Tibial nerve (tissue), 3 donors: ENCODE data around the gene FXYD5.

Experiments used
- POLR2A ChIP-seq, 2 donors: fragments of 450-650 bp; IDR thresholded peaks; one replicate each; pipeline ENCODE4 v1.6.1; 2017; ENCODE audit warnings: antibody characterized with exemption in 2 of 2, mild to moderate bottlenecking in 2 of 2, moderate library complexity in 2 of 2
- TF ChIP-seq, protein P1 (sequence below), 5 experiments: fragments of 200-600 bp in 3 of 5; fragments of 450-650 bp in 2 of 5; sonication (generic) in 3 of 5; IDR thresholded peaks; one replicate each; pipeline ENCODE4 v1.5.1; 2016 to 2019; ENCODE audit warnings: antibody characterized with exemption in 5 of 5, mild to moderate bottlenecking in 3 of 5, moderate library complexity in 2 of 5

DNA sequence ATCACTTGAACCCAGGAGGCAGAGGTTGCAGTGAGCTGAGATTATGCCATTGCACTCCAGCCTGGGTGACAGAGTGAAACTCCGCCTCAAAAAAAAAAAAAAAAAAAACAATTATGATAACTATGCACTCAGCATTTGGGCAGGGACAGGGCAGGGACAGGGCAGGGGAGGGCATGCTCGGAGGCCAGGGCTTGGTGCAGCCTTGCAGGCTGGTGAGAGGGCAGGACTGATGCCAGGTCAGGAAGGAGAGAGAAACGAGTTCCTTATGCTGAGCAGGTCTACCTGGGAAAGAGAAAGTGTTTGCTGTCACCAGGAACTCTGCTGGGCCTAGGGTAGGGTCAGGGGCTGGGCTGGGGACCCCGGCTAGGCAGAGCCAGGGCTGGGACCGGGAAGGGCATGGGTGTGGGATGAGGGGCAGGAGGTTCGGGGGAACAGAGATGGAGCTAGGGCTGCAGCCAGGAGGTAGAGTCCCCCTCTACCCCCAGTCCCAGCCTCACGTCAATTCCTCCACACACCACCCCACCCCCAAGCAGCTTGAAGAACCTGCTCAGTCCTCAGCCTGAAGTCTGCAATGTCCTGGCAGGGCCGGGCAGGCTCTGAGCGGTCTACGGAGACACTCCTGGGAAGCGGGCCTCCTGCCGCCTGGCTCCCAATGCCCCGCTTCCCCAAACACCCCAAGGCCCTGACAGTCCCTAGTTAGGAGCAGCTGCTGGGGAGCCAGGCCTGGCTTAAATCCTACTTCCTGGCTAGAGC, 36.1 kb upstream of the FXYD5 start:
- TF ChIP-seq, protein P1, sequence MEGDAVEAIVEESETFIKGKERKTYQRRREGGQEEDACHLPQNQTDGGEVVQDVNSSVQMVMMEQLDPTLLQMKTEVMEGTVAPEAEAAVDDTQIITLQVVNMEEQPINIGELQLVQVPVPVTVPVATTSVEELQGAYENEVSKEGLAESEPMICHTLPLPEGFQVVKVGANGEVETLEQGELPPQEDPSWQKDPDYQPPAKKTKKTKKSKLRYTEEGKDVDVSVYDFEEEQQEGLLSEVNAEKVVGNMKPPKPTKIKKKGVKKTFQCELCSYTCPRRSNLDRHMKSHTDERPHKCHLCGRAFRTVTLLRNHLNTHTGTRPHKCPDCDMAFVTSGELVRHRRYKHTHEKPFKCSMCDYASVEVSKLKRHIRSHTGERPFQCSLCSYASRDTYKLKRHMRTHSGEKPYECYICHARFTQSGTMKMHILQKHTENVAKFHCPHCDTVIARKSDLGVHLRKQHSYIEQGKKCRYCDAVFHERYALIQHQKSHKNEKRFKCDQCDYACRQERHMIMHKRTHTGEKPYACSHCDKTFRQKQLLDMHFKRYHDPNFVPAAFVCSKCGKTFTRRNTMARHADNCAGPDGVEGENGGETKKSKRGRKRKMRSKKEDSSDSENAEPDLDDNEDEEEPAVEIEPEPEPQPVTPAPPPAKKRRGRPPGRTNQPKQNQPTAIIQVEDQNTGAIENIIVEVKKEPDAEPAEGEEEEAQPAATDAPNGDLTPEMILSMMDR (IDR thresholded peaks at IDR 0.05) = no peak
- TF ChIP-seq POLR2A (IDR thresholded peaks at IDR 0.05) = no peak
